Endothelial cell of umbilical vein (primary cell): ENCODE results near the gene DESI2.

ENCODE experiments used
- CTCF ChIP-seq, 2 donors: IDR thresholded peaks; 1 replicate in 1 of 2; 2 replicates in 1 of 2; pipeline ENCODE4 v1.5.1; 2011; ENCODE audit warnings: low read length in 2 of 2, mild to moderate bottlenecking in 2 of 2, moderate library complexity in 2 of 2, control low read depth in 1 of 2, inconsistent platforms in 1 of 2, low read depth in 1 of 2; ENCODE audit not compliant: insufficient read depth in 1 of 2; ENCODE audit errors: extremely low read depth in 1 of 2
- FOS ChIP-seq: IDR thresholded peaks from 2 replicates; pipeline ENCODE4 v1.6.1; 2011; ENCODE audit warnings: mild to moderate bottlenecking, low read length, moderate library complexity, borderline replicate concordance; ENCODE audit not compliant: insufficient read depth
- POLR2A ChIP-seq: IDR thresholded peaks from 2 replicates; pipeline ENCODE4 v1.6.1; 2012; ENCODE audit warnings: low read depth, mild to moderate bottlenecking, control low read depth, low read length

- TF ChIP-seq POLR2A (no peak), CTCF (IDR thresholded peaks at IDR 0.05; ENCODE audit: extremely low read depth in 1 of 2, insufficient read depth in 1 of 2, low read depth in 1 of 2, low read length in 2 of 2) (no peak), FOS (no peak)
Measured at GRCh38 chr1:244735404-244735803, 82.5 kb downstream of the DESI2 start.
